Psoas muscle (tissue), 8 donors: ENCODE measurements around the gene HOMER2. TPM values are rescaled to one million over a fixed set of nuclear protein-coding genes. Genes with fewer than 3 reads are reported as not detected.

Source experiments
- ATAC-seq, 4 donors: fragments of 200-7000 bp; cut with Tn5 transposase; one replicate each; pipeline ENCODE4 v1.9.1; 2020; ENCODE audit warnings: moderate library complexity in 3 of 4, mild to moderate bottlenecking in 2 of 4
- DNase-seq, 2 donors: peaks; one replicate each; pipeline ENCODE4 v3.0.0-alpha.2; 2020
- H3K27ac ChIP-seq: fragments of 200-600 bp; one replicate; pipeline ENCODE4 v1.8.0; 2022
- H3K27me3 ChIP-seq, 3 donors: fragments of 200-600 bp in 1 of 3; one replicate each; pipeline versions ENCODE4 v1.6.1 to v1.8.0; 2013 to 2022; ENCODE audit warnings: low read length in 2 of 3, mild to moderate bottlenecking in 2 of 3, moderate library complexity in 1 of 3; ENCODE audit not compliant: insufficient read depth in 3 of 3
- H3K36me3 ChIP-seq, 2 donors: fragments of 200-600 bp in 1 of 2; one replicate each; pipeline versions ENCODE4 v1.6.1 to v1.8.0; 2013 to 2022; ENCODE audit warnings: low read depth in 1 of 2, mild to moderate bottlenecking in 1 of 2, moderate library complexity in 1 of 2; ENCODE audit not compliant: insufficient read depth in 1 of 2
- H3K4me1 ChIP-seq: fragments of 200-600 bp; one replicate; pipeline ENCODE4 v1.8.0; 2022
- H3K4me3 ChIP-seq: fragments of 200-600 bp; one replicate; pipeline ENCODE4 v1.8.0; 2022; ENCODE audit warnings: mild to moderate bottlenecking
- H3K9me3 ChIP-seq: fragments of 200-600 bp; one replicate; pipeline ENCODE4 v1.8.0; 2022
- WGBS, 3 donors: extraction: QIAGEN DNeasy Blood & Tissue Kit; methylation state at CpG; one replicate each; pipeline versions ENCODE4 v1.1.6 to v1.1.7; 2013; 5-methylcytosine and 5-hydroxymethylcytosine counted together
- intact Hi-C, 2 donors: fragments of 100-400 bp; cut with DNase I; formaldehyde crosslinking; loops; one replicate each; pipeline versions ENCODE4 v1.11.0 to v1.14.2; 2022
- polyA plus RNA-seq, 3 donors: library from polyadenylated mRNA; stranded (reverse); fragments of 200-250 nt; gene quantifications; one replicate each; pipeline ENCODE4 v1.2.3, GENCODE V29; 2013
- total RNA-seq, 4 donors: library from RNA; stranded (reverse); fragmentation: NEBNext Ultra II Directional in 2 of 4; extraction: Animal tissue kit (Norgen Biotek cat#: 25700) in 2 of 4; gene quantifications; one replicate each; pipeline versions ENCODE4 v1.2.1 to v1.2.4, GENCODE V29; 2021 to 2023
- TF ChIP-seq, protein P1 (sequence below): fragments of 200-600 bp; IDR thresholded peaks from one replicate; pipeline ENCODE4 v1.8.0; 2022; ENCODE audit warnings: antibody characterized with exemption
- donor health status: healthy with polysubstance abuse.
- donor health status: DM: no; HTN: no; CAD: no; lungs with moderate emphysema.
- donor health status: Bipolar disorder and iron deficiency.
- donor health status: healthy.
- donor health status: DM: yes; HTN: yes; CAD: no.
- donor health status: DM: no; HTN: no; CAD: no.
- donor health status: DM: no; HTN: no; CAD: no.
- donor health status: DM: yes; HTN: yes; CAD: no.

The HOMER2 gene
- total and polyA plus RNA-seq, 7 donors = 27.2 to 119 (median 53.9) TPM

DNA sequence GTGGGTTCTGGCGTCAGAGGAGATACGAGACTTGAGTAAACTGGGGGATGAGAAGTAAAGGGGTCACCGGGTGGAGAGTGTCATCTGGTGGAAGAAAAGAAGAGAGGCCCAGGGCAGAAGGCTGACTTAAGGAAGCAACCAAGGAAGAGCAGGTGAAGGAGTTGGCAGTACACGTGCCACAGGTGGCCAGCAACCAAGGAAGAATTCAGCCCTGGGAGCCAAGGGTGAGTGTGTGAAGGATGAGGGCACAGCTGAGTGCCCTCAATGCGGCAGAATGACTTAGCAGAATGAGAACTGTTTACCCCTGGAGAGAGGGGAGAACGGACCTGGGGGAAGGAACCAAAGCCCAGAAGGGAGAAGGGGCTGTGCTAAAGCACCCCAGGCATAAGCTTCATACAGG is 71.8 kb downstream of the HOMER2 start:
- intact Hi-C loops = no loop called here
- peak; percentile 14 to 33 (median 22) for ATAC-seq
- DNase-seq = no peak
- no peaks in the 10 kb centered on the region for H3K9me3 ChIP-seq
- no peaks in the 10 kb centered on the region for H3K36me3 ChIP-seq
- H3K27ac ChIP-seq = peak overlapping the region; percentile 68
- H3K4me3 ChIP-seq = no peak overlapping the region
- 58% methylated on average over 6 of the region's 6 CpGs for WGBS, 3 donors
- TF ChIP-seq, protein P1, sequence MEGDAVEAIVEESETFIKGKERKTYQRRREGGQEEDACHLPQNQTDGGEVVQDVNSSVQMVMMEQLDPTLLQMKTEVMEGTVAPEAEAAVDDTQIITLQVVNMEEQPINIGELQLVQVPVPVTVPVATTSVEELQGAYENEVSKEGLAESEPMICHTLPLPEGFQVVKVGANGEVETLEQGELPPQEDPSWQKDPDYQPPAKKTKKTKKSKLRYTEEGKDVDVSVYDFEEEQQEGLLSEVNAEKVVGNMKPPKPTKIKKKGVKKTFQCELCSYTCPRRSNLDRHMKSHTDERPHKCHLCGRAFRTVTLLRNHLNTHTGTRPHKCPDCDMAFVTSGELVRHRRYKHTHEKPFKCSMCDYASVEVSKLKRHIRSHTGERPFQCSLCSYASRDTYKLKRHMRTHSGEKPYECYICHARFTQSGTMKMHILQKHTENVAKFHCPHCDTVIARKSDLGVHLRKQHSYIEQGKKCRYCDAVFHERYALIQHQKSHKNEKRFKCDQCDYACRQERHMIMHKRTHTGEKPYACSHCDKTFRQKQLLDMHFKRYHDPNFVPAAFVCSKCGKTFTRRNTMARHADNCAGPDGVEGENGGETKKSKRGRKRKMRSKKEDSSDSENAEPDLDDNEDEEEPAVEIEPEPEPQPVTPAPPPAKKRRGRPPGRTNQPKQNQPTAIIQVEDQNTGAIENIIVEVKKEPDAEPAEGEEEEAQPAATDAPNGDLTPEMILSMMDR = no peak
- no peaks in the 10 kb centered on the region for H3K27me3 ChIP-seq
- H3K4me1 ChIP-seq = peaks cover 19% of the 10 kb centered on the region

DNA sequence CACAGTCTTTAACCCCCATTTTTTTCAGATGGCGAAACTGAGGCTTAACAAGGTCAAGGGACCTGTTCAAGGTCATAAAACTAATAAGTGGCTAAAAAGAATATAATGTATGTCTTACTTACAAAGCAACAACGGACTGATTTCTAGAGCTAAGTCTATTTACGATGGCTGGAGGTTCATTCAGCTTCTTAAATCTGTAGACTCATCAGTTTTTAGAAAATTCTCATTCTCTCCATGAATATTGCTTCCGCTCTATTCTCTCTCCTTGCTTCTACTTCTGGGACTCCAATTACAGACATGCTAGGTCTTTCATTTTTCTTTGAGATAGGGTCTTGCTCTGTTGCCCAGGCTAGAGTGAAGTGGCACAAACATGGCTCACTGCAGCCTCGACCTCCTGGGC is 74.2 kb downstream of the HOMER2 start:
- TF ChIP-seq, protein P1 = no peak
- DNase-seq = no peak
- H3K4me1 ChIP-seq = peaks cover 25% of the 10 kb centered on the region
- no peaks in the 10 kb centered on the region for H3K9me3 ChIP-seq
- WGBS, 3 donors = 91 to 95% (median 94%) methylated on average over 5 of the region's 5 CpGs
- intact Hi-C loops = loop anchor here in 1 of 2 donors (5.0 kb wide), 1 partner anchor 94 kb away; no protein-coding TSS in a partner anchor
- peaks cover 0 to 15% of the 10 kb centered on the region in 2 donors for H3K36me3 ChIP-seq
- no peak overlapping the region for H3K27ac ChIP-seq
- H3K27me3 ChIP-seq = no peaks in the 10 kb centered on the region
- no peak for ATAC-seq
- no peak overlapping the region for H3K4me3 ChIP-seq

DNA sequence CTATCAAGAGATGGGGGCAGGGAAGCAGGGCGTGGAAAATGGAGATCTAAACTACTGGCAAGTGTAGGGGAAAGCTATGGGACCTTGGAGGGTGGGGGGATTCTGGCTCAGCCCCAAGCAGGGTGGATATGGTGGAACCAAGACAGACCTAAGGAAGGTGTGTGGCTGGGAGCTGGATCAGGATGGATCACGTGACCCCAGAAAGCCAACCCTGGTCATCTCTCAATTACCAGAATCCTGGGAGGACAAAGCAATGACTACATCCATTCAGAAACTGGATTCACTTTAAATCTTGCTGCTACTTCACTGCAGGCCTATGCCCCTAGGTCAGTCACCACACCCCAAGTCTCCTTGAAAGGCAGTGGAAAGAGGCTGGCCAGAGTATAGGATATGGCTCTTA is 74.7 kb downstream of the HOMER2 start:
- Histone ChIP-seq H3K4me3 (no peak overlapping the region), H3K27me3 (no peaks in the 10 kb centered on the region), H3K4me1 (peaks cover 25% of the 10 kb centered on the region), H3K9me3 (no peaks in the 10 kb centered on the region), H3K27ac (no peak overlapping the region), H3K36me3 (peaks cover 0 to 19% of the 10 kb centered on the region in 2 donors)
- DNase-seq (no peak), ATAC-seq (no peak)
- TF ChIP-seq, protein P1 = no peak
- intact Hi-C loops = loop anchor here in 1 of 2 donors (5.0 kb wide), 1 partner anchor 94 kb away; no protein-coding TSS in a partner anchor
- WGBS, 3 donors = 79 to 88% (median 87%) methylated on average over 2 of the region's 2 CpGs

DNA sequence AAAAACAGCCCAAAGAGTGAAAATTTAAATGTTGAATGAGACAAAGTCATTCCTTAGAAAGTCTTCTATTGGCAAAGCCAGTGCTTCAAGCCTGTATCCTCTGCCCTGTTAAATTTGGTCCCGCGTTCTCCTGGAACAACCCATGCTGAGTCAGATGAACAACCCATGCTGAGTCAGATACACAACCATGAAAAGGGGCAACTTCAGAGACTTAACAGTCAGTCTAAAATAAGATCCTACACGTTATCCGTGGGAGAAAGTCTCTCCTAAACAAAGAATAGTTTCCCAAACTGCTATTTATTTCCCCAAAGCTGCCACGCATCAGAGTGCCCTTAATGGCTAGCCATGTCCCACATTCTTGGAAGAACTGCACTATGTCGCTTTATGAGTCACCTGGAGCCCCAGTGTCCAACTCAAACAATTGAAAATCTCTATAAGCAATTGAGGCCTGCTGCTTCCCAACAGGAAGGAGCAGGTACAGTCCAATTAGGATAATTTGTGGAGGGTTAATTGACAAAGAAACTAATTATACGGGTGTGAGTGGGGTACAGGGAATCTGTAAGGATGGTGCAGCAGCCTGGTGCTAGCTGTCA is 77.0 kb downstream of the HOMER2 start:
- peak; percentile 61 to 82 (median 78) for ATAC-seq
- Histone ChIP-seq H3K27ac (peak overlapping the region; percentile 59), H3K4me1 (peaks cover 7% of the 10 kb centered on the region), H3K27me3 (no peaks in the 10 kb centered on the region), H3K4me3 (no peak overlapping the region), H3K9me3 (no peaks in the 10 kb centered on the region), H3K36me3 (peaks cover 0 to 24% of the 10 kb centered on the region in 2 donors)
- TF ChIP-seq, protein P1 = no peak
- WGBS, 3 donors = 57 to 73% (median 62%) methylated on average over 7 of the region's 7 CpGs
- DNase-seq = no peak
- intact Hi-C loops = loop anchor here in 1 of 2 donors (5.0 kb wide), 1 partner anchor 97 kb away; no protein-coding TSS in a partner anchor
